WTC11 (cell line): ENCODE measurements around the gene HDGF. TPM values are rescaled to one million over a fixed set of nuclear protein-coding genes. Genes with fewer than 3 reads are reported as not detected.
A peak's percentile ranks its signal among the peaks of the same experiment; 100 is the strongest.

Experiments used
- ATAC-seq: fragments of 200-7000 bp; cut with Tn5 transposase; 2 replicates; pipeline ENCODE4 v1.10.0; 2021; ENCODE audit warnings: mild to moderate bottlenecking, moderate library complexity
- CTCF ChIA-PET: fragments of 300-600 bp; sonication (Branson Sonifier 250); formaldehyde crosslinking; loops from one replicate; lab custom pipeline; 2021; ENCODE audit warnings: antibody characterized with exemption; lab: Charles Lee
- POLR2A ChIA-PET: fragments of 350-600 bp; sonication (Branson Sonifier 250); formaldehyde crosslinking; loops from one replicate; lab custom pipeline; 2021; ENCODE audit warnings: antibody characterized with exemption; lab: Charles Lee
- DNase-seq: peaks from one replicate; pipeline ENCODE4 v3.0.0; 2021; ENCODE audit warnings: low spot score
- H3K27ac Mint-ChIP-seq: 2 replicates; pipeline ENCODE4 v1.8.0; 2021; ENCODE audit warnings: mixed read lengths
- H3K27me3 Mint-ChIP-seq: 2 replicates; pipeline ENCODE4 v1.8.0; 2021; ENCODE audit warnings: low read depth, mild to moderate bottlenecking, moderate library complexity, mixed read lengths
- H3K36me3 Mint-ChIP-seq: 2 replicates; pipeline ENCODE4 v1.8.0; 2021; ENCODE audit warnings: mixed read lengths
- H3K4me1 Mint-ChIP-seq: 2 replicates; pipeline ENCODE4 v1.8.0; 2022; ENCODE audit warnings: mixed read lengths
- H3K4me3 Mint-ChIP-seq: 2 replicates; pipeline ENCODE4 v1.8.0; 2021; ENCODE audit warnings: mild to moderate bottlenecking, moderate library complexity, mixed read lengths
- H3K9me3 Mint-ChIP-seq: 2 replicates; pipeline ENCODE4 v1.8.0; 2021; ENCODE audit warnings: mixed read lengths
- ARID4B ChIP-seq: sonication (generic); formaldehyde crosslinking; IDR thresholded peaks from 2 replicates; pipeline ENCODE4 v1.8.0; 2023; ENCODE audit warnings: missing genetic modification reagents, mild to moderate bottlenecking, borderline replicate concordance
- ERG ChIP-seq: fragments of 250-450 bp; sonication (Bioruptor Pico); IDR thresholded peaks from 2 replicates; pipeline ENCODE4 v1.8.0; 2021; ENCODE audit warnings: mild to moderate bottlenecking
- ESRRA ChIP-seq: sonication (generic); formaldehyde crosslinking; IDR thresholded peaks from 2 replicates; pipeline ENCODE4 v1.8.1; 2022; ENCODE audit warnings: mild to moderate bottlenecking, missing genetic modification reagents, borderline replicate concordance
- ETV6 ChIP-seq: sonication (generic); formaldehyde crosslinking; IDR thresholded peaks from 2 replicates; pipeline ENCODE4 v1.8.1; 2022; ENCODE audit warnings: mild to moderate bottlenecking, missing genetic modification reagents
- FOXP4 ChIP-seq: sonication (generic); formaldehyde crosslinking; IDR thresholded peaks from 2 replicates; pipeline ENCODE4 v1.8.0; 2022; ENCODE audit warnings: mild to moderate bottlenecking, missing genetic modification reagents
- IRF1 ChIP-seq: sonication (generic); formaldehyde crosslinking; IDR thresholded peaks from 2 replicates; pipeline ENCODE4 v1.8.0; 2023; ENCODE audit warnings: missing genetic modification reagents
- IRF2 ChIP-seq: sonication (generic); formaldehyde crosslinking; IDR thresholded peaks from 2 replicates; pipeline ENCODE4 v1.8.0; 2022; ENCODE audit warnings: low read depth, missing genetic modification reagents, borderline replicate concordance
- MAX ChIP-seq: sonication (generic); formaldehyde crosslinking; IDR thresholded peaks from 2 replicates; pipeline ENCODE4 v1.8.0; 2022; ENCODE audit warnings: mild to moderate bottlenecking, missing genetic modification reagents
- MYBL2 ChIP-seq: sonication (generic); formaldehyde crosslinking; IDR thresholded peaks from 2 replicates; pipeline ENCODE4 v1.8.1; 2023; ENCODE audit warnings: mild to moderate bottlenecking, moderate library complexity, missing genetic modification reagents
- NR3C1 ChIP-seq: sonication (generic); formaldehyde crosslinking; conservative IDR thresholded peaks from 2 replicates; pipeline ENCODE4 v1.8.1; 2023; ENCODE audit warnings: low read depth, mild to moderate bottlenecking, missing genetic modification reagents
- OVOL2 ChIP-seq: fragments of 250-450 bp; sonication (Bioruptor Pico); IDR thresholded peaks from 2 replicates; pipeline ENCODE4 v1.9.0; 2021; ENCODE audit warnings: mild to moderate bottlenecking, borderline replicate concordance
- SMAD4 ChIP-seq: sonication (generic); formaldehyde crosslinking; IDR thresholded peaks from 2 replicates; pipeline ENCODE4 v1.8.0; 2022; ENCODE audit warnings: mild to moderate bottlenecking, missing genetic modification reagents
- SOX15 ChIP-seq: fragments of 250-450 bp; sonication (Bioruptor Pico); IDR thresholded peaks from 2 replicates; pipeline ENCODE4 v1.9.0; 2021; ENCODE audit warnings: mild to moderate bottlenecking
- STAT6 ChIP-seq: sonication (generic); formaldehyde crosslinking; conservative IDR thresholded peaks from 2 replicates; pipeline ENCODE4 v1.8.1; 2023; ENCODE audit warnings: mild to moderate bottlenecking, low read depth, missing genetic modification reagents, moderate library complexity
- TEAD4 ChIP-seq: sonication (generic); formaldehyde crosslinking; IDR thresholded peaks from 2 replicates; pipeline ENCODE4 v1.8.0; 2022; ENCODE audit warnings: mild to moderate bottlenecking, missing genetic modification reagents
- USF1 ChIP-seq: sonication (generic); formaldehyde crosslinking; IDR thresholded peaks from 2 replicates; pipeline ENCODE4 v1.8.0; 2022; ENCODE audit warnings: mild to moderate bottlenecking, missing genetic modification reagents
- USF2 ChIP-seq: sonication (generic); formaldehyde crosslinking; IDR thresholded peaks from 2 replicates; pipeline ENCODE4 v1.8.1; 2023; ENCODE audit warnings: mild to moderate bottlenecking, missing genetic modification reagents, moderate library complexity
- ZNF416 ChIP-seq: fragments of 250-450 bp; sonication (Bioruptor Pico); IDR thresholded peaks from 2 replicates; pipeline ENCODE4 v1.9.0; 2021; ENCODE audit warnings: mild to moderate bottlenecking, inconsistent platforms
- ZNF423 ChIP-seq: fragments of 250-450 bp; sonication (Bioruptor Pico); IDR thresholded peaks from 2 replicates; pipeline ENCODE4 v2.1.2; 2022; ENCODE audit warnings: mild to moderate bottlenecking, moderate library complexity
- ZNF671 ChIP-seq: fragments of 250-450 bp; sonication (Bioruptor Pico); IDR thresholded peaks from 2 replicates; pipeline ENCODE4 v1.8.0; 2021; ENCODE audit warnings: mild to moderate bottlenecking
- total RNA-seq: library from RNA; stranded (reverse); gene quantifications from 3 replicates; pipeline ENCODE4 v1.2.3, GENCODE V29; 2021

HDGF gene
- total RNA-seq, 1 experiment from 2014 or later: 339 TPM

- TF ChIP-seq FOXP4 (CRISPR knock-in tag): peak; percentile 27; the same call in 1 of the 2 replicates
- TF ChIP-seq ZNF423 (CRISPR knock-in tag): peak; percentile 97
- no peak for TF ChIP-seq STAT6 (CRISPR knock-in tag)
- TF ChIP-seq IRF2: no peak
- peak; percentile 2; the same call in 1 of the 2 replicates for TF ChIP-seq ETV6 (CRISPR knock-in tag)
- TF ChIP-seq IRF1 (CRISPR knock-in tag): no peak
- peak; percentile 72; the same call in 1 of the 2 replicates for TF ChIP-seq ZNF416 (CRISPR knock-in tag)
- TF ChIP-seq USF2 (CRISPR knock-in tag): 0 out of 2 replicates have a peak, but pooled peaks have one; percentile 30
- 0 out of 2 replicates have a peak, but pooled peaks have one; percentile 26 for TF ChIP-seq ARID4B (CRISPR knock-in tag)
- no peak for TF ChIP-seq NR3C1 (CRISPR knock-in tag)
Measured at GRCh38 chr1:156746728-156747631, 4.5 kb downstream of the HDGF start (continued).

GRCh38 chr1:156746406-156746727 lies 5.1 kb downstream of the HDGF start:
- CTCF ChIA-PET: interaction anchor here (0.5 to 4.8 kb wide), 8 partner anchors 11 to 119 kb away, joined by 3 to 27 read pairs (median 4); partner anchors contain the start of genes NTRK1 and PRCC
- Mint-ChIP-seq H3K9me3 (no peaks in the 10 kb centered on the region), H3K4me1 (peaks cover 60% of the 10 kb centered on the region), H3K27ac (peak overlapping the region; percentile 72), H3K27me3 (no peaks in the 10 kb centered on the region; the same call in 1 of the 2 replicates), H3K4me3 (peak overlapping the region; percentile 94), H3K36me3 (peaks cover 25% of the 10 kb centered on the region)
- ATAC-seq: no peak
- POLR2A ChIA-PET: interaction anchor here (1.7 kb wide), 1 partner anchor 21 kb away, joined by 4 read pairs; the partner anchor contains the start of gene PRCC
- DNase-seq: no peak
- TF ChIP-seq SOX15 (CRISPR knock-in tag) (no peak), ZNF671 (no peak), ESRRA (no peak), TEAD4 (no peak), ERG (CRISPR knock-in tag) (no peak), SMAD4 (CRISPR knock-in tag) (no peak), USF1 (peak; percentile 77), OVOL2 (CRISPR knock-in tag) (no peak), MAX (no peak), USF2 (CRISPR knock-in tag) (peak; percentile 80), MYBL2 (CRISPR knock-in tag) (no peak)
